Ascending aorta (tissue), 2 donors: Measurements from ENCODE around the gene GGA1. TPM values are rescaled to one million over a fixed set of nuclear protein-coding genes. Genes with fewer than 3 reads are reported as not detected.

Experiments
- DNase-seq, 2 donors: peaks; one replicate each; pipeline ENCODE4 v3.0.0-alpha.2; 2019; ENCODE audit warnings: low spot score in 2 of 2
- H3K27ac ChIP-seq, 2 donors: fragments of 200-600 bp; sonication (generic); one replicate each; pipeline ENCODE4 v1.5.1; 2016 to 2017; ENCODE audit warnings: mild to moderate bottlenecking in 1 of 2
- H3K27me3 ChIP-seq: fragments of 200-600 bp; sonication (generic); one replicate; pipeline ENCODE4 v1.5.1; 2017
- H3K36me3 ChIP-seq, 2 donors: fragments of 200-600 bp; sonication (generic); one replicate each; pipeline ENCODE4 v1.5.1; 2016
- H3K4me1 ChIP-seq, 2 donors: fragments of 200-600 bp; sonication (generic); one replicate each; pipeline ENCODE4 v1.5.1; 2016 to 2017; ENCODE audit warnings: mild to moderate bottlenecking in 1 of 2
- H3K4me3 ChIP-seq, 2 donors: fragments of 200-600 bp; sonication (generic); one replicate each; pipeline ENCODE4 v1.5.1; 2016 to 2017; ENCODE audit warnings: mild to moderate bottlenecking in 1 of 2
- H3K9me3 ChIP-seq, 2 donors: fragments of 200-600 bp; sonication (generic); one replicate each; pipeline ENCODE4 v1.5.1; 2016
- intact Hi-C: fragments of 100-400 bp; cut with DNase I; formaldehyde crosslinking; loops from one replicate; pipeline ENCODE4 v1.15.1; 2023
- total RNA-seq: library from RNA; depleted of rRNA; stranded (reverse); fragments of >200 nt; gene quantifications from one replicate; pipeline ENCODE4 v1.1.0, GENCODE V29; 2016
- TF ChIP-seq, protein P1 (sequence below), 3 experiments: fragments of 200-600 bp in 2 of 3; fragments of 450-650 bp in 1 of 3; sonication (generic) in 2 of 3; IDR thresholded peaks; one replicate each; pipeline ENCODE4 v1.5.1; 2016 to 2019; ENCODE audit warnings: antibody characterized with exemption in 3 of 3, mild to moderate bottlenecking in 1 of 3, moderate library complexity in 1 of 3

The GGA1 gene
- total RNA-seq, 1 donor from 2014 or later: 53.5 TPM

DNA sequence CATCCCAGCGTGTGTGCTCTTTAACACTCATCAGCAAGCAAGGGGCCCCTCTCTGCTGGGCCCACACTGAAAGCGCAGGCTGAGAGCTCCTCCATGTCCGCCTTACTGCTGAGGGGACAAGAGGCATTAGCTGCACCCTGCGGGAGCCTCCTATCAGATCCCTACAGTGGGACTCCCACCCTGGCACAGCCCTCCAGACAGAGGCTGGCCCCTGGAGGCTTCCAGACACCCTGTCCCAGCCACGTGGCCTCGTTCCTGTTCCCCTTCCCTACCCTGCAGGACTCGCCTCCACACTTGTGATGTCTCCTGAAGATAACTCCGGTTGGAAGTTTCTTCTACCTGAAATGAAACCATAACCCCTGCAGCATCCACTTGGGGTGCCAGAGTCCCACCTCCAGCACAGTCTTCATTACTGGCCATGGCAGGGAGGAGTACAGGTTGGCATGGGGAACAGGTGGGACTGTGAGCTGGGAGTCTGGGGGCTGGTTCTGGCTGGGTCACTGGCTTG, 25.8 kb downstream of the GGA1 start:
- no peaks in the 10 kb centered on the region for H3K27me3 ChIP-seq
- H3K4me3 ChIP-seq: peak overlapping the region in 1 of 2 donors; percentile 47
- peaks cover 19 to 26% of the 10 kb centered on the region in 2 donors for H3K4me1 ChIP-seq
- DNase-seq: no peak
- peak overlapping the region; percentile 76 to 91 for H3K27ac ChIP-seq
- H3K9me3 ChIP-seq: no peaks in the 10 kb centered on the region
- H3K36me3 ChIP-seq: peaks cover 16 to 31% of the 10 kb centered on the region in 2 donors
- intact Hi-C loops: no loop called here
- TF ChIP-seq, protein P1, sequence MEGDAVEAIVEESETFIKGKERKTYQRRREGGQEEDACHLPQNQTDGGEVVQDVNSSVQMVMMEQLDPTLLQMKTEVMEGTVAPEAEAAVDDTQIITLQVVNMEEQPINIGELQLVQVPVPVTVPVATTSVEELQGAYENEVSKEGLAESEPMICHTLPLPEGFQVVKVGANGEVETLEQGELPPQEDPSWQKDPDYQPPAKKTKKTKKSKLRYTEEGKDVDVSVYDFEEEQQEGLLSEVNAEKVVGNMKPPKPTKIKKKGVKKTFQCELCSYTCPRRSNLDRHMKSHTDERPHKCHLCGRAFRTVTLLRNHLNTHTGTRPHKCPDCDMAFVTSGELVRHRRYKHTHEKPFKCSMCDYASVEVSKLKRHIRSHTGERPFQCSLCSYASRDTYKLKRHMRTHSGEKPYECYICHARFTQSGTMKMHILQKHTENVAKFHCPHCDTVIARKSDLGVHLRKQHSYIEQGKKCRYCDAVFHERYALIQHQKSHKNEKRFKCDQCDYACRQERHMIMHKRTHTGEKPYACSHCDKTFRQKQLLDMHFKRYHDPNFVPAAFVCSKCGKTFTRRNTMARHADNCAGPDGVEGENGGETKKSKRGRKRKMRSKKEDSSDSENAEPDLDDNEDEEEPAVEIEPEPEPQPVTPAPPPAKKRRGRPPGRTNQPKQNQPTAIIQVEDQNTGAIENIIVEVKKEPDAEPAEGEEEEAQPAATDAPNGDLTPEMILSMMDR (IDR thresholded peaks at IDR 0.05): no peak

DNA sequence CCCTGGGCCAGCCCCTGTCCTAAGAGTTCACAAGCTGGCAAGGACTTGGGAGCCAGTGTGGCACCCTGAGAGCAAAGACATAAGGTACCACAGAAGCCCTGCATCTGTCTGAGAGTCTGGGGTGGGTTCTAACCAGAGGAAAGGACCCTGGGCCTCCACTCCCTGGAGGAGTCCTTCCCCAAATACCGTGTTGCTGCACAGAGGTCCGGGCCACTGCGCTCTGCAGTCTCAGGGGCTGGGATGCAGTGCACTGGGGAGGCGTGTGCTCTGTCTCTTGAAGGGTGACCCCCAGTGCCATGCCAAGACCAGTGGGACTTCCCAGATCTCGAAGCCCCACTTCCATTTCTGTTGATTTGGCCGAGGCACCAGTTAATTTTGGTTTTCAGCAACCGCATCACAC, 26.5 kb downstream of the GGA1 start:
- Histone ChIP-seq H3K9me3 (no peaks in the 10 kb centered on the region), H3K36me3 (peaks cover 9 to 24% of the 10 kb centered on the region in 2 donors), H3K4me1 (peaks cover 21 to 33% of the 10 kb centered on the region in 2 donors), H3K27me3 (no peaks in the 10 kb centered on the region), H3K4me3 (no peak overlapping the region), H3K27ac (peak overlapping the region in 1 of 2 donors; percentile 91)
- DNase-seq: no peak
- TF ChIP-seq, protein P1 (IDR thresholded peaks at IDR 0.05): no peak
- intact Hi-C loops: no loop called here

DNA sequence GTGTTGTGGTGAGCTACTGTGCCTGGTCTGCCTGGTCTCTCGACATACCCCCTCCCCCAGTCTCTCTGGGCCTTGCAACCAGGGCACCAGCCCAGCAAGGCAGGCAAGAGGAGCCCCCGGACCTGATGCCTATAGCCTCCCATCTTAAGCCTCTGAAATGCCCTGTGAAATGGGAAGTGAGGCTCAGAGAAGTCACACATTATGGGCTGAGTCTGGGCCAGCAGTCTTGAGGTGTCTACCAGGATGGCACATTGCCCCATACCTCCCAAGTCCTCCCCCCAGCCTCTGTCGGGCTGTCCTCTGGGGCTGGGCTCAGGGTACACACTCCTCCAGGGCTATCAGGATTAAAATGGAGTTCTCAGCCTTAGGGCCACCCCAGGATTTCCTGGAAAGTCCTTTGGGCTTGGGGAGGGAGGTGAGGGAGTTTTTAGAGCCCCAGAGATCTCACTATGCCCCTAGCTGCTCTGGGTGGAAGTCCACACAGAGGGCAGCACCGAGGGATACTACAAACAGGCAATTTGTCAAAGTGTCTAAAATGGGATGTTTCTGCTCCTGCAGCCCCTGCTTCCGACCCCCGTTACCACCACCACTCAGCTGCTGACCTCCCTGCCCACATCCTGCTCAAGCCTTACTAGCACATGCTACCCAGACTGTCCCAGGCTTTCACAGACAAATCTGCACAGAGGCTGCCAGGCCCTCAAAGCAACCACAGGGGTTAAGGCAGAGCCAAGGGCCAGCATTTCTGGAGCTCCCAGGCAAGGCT, 27.7 kb downstream of the GGA1 start:
- TF ChIP-seq, protein P1 (IDR thresholded peaks at IDR 0.05): peak in 1 of 3 experiments; percentile 19
- peaks cover under 1 to 12% of the 10 kb centered on the region in 2 donors for H3K36me3 ChIP-seq
- peaks cover 21 to 37% of the 10 kb centered on the region in 2 donors for H3K4me1 ChIP-seq

DNA sequence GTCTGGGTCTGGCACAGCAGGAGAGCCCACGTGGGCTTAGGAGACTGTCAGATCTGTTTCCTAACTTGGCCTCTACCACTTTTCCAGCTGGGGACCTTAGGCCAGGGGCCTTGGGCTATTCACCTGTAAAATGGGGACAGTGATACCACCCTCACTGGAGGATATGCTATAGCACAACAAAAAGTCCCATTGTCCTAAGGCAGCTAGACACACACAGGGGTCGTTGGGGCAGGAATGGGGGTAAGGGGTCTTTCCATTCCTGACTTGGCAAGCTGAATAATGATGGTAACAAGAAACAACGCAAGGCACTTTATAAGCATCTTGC, 28.3 kb downstream of the GGA1 start:
- Histone ChIP-seq H3K36me3 (peaks cover 0 to 7% of the 10 kb centered on the region in 2 donors), H3K27ac (no peak overlapping the region), H3K4me1 (peaks cover 21 to 37% of the 10 kb centered on the region in 2 donors), H3K27me3 (no peaks in the 10 kb centered on the region), H3K4me3 (no peak overlapping the region), H3K9me3 (no peaks in the 10 kb centered on the region)
- intact Hi-C loops: no loop called here
- TF ChIP-seq, protein P1 (IDR thresholded peaks at IDR 0.05): no peak
- DNase-seq: no peak

More for the DNA sequence above, 27.7 kb downstream of the GGA1 start:
- intact Hi-C loops: no loop called here
- H3K27me3 ChIP-seq: no peaks in the 10 kb centered on the region
- no peaks in the 10 kb centered on the region for H3K9me3 ChIP-seq
- no peak overlapping the region for H3K27ac ChIP-seq
- no peak for DNase-seq
- H3K4me3 ChIP-seq: no peak overlapping the region

DNA sequence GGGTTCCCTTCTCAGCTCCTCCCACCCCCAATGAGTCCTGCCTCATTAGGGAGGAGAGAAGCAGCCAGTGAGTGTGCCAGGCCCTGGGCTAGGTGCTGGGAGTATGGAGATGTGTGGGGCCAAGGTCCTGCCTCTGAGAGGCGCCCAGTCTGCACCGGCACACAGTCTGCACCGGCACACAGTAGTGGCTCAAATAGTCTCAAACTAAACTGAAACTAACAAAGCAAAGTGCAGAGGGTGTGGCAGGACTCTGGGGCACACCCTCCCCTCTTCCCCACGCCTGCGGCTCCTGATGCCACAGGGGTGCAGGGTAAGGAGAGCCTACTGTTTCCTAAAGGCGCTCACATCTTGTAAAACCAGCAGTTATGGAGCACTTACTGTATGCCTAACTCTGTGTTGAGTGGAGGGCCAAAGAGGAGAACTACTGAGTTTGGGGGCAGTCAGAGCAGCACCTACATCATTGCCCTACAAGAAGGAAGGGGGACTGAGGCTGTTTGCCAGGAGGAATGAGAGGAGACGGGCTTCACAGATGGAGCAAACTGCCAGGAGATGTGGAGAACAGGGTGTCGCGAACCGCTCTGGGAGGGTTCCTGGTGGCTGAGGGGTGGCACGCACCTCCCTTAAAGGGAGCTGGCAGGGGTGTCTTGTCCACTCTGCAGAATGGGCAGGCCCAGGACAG, 29.9 kb downstream of the GGA1 start:
- TF ChIP-seq, protein P1 (IDR thresholded peaks at IDR 0.05): no peak

More for the DNA sequence above, 29.9 kb downstream of the GGA1 start:
- Histone ChIP-seq H3K36me3 (no peaks in the 10 kb centered on the region), H3K4me1 (peaks cover 14 to 33% of the 10 kb centered on the region in 2 donors), H3K27me3 (no peaks in the 10 kb centered on the region), H3K27ac (no peak overlapping the region), H3K9me3 (no peaks in the 10 kb centered on the region), H3K4me3 (peak overlapping the region in 1 of 2 donors; percentile 64)
- no peak for DNase-seq
- intact Hi-C loops: no loop called here
